GM18951 (cell line): ENCODE data around the gene MLN.

Experiments
- POLR2A ChIP-seq: IDR thresholded peaks from 4 replicates; pipeline ENCODE4 v1.6.1; 2011; ENCODE audit warnings: mild to moderate bottlenecking; ENCODE audit not compliant: insufficient read length, insufficient read depth; ENCODE audit errors: extremely low read depth
- in situ Hi-C: fragments of 300-500 bp; cut with MboI; formaldehyde crosslinking; loops from one replicate; pipeline ENCODE4 v1.12.0; 2022; ENCODE audit warnings: low sequenced_read_pairs, mixed read lengths, inconsistent platforms; ENCODE audit not compliant: unreplicated experiment

MLN gene

DNA sequence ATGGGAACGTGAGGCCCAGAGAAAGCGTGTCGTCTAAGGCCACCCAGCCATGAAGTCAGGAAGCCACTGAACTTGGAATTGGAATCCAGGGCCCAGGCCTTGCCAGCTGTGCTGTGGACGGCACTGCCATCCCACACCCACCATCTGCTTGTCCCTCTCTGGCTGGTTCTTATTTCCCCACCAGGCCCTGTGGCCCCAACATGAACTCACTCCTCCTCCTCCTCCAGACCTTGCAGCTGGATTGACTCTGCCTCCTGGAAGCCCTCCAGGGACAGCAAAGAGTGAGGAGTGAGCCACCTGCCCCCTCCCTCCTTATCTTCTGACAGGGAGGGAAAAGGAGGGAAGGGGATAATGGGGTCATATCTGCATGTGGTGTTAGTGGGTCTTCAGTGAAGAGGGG lies 41.1 kb downstream of the MLN start:
- no peak for TF ChIP-seq POLR2A
- in situ Hi-C loops, result loop anchor here (10.0 kb wide), 1 partner anchor 392 kb away; no protein-coding TSS in a partner anchor

DNA sequence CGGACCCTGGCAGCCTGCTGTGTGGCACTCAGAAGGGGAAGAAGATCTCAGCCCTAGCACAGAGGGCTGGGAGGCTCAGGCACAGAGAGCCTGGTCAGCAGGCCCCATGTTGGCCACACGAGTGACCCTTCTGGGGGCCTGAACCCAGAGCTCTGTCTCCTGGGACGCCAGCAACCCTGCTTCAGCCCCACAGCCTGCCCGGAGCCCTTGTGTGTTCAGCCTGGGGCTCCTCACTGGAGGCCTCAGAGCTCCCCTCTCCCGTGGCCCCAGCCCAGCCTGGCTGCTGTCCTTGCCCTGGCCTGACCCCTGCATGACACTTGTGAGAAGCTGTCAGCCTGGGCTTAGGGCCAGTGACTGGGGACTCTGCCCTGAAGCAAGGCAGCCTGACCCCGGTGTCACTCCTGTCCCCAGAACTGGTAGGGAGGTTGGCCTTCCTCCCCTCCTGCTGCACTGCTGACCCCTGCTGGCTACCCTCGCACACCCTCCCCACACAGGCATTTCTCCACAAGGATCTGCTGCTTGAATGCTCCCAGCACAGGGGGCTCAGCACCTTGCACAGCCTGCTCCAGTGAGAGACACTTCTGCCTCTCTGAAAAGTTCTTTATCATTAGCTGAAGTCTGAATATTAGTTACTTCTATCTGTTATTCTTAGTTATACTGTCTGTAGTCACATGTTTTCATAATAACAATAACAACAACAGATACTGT lies 41.7 kb downstream of the MLN start:
- in situ Hi-C loops, result loop anchor here (10.0 kb wide), 1 partner anchor 393 kb away; no protein-coding TSS in a partner anchor
- no peak for TF ChIP-seq POLR2A

DNA sequence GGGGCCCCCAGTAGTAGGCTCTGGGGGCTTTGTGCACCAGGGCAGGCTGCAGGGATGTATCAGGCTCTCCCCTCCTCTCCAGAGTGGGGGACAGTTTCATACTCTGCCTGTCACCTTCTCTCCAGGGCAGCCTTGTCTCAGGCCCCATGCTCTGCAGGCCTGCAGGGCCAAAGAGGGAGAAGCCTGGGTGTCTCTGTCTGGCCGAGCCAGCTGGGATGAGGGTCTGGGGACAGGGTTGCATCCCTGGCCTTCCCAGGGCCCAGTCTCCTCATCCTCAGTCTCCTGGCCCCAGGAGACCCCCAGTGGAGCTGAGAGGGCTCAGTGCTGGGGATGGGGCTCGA lies 42.3 kb downstream of the MLN start:
- no peak for TF ChIP-seq POLR2A
- in situ Hi-C loops, result loop anchor here (10.0 kb wide), 1 partner anchor 393 kb away; no protein-coding TSS in a partner anchor

DNA sequence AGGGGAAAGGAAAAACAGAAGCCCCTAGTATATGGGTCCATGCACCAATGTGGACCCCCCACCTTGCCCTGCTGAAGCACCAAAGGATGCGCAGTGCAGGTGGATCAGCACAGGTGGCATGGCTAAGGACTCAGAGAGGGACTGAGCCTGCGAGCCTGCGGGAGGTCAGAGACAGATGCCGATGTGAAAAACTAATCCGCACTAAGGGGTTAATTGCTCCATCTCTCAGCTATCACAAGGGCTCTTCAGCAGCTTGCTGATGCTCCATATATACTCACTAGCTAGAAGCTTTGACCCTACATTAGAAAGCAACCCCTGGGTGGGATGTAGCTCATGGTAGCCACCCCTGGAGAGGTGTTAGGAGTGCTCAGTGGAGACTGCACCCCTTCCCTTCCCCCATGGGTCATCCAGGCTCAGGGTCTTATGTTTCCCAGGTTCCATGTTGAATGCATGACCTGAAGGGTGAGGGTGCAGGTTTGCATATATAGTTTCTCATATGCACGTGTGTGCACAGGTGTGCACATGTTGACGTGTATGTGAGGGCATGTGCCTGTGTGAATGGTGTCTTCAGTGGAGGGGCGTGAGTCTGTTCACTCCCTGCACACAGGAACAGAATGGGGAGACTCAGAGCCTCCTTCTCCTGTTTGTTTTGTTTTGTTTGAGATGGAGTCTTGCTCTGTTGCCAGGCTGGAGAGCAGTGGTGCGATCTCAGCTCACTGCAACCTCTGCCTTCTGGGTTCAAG lies 43.7 kb downstream of the MLN start:
- in situ Hi-C loops, result loop anchor here (10.0 kb wide), 1 partner anchor 395 kb away; no protein-coding TSS in a partner anchor
- TF ChIP-seq POLR2A, result no peak

DNA sequence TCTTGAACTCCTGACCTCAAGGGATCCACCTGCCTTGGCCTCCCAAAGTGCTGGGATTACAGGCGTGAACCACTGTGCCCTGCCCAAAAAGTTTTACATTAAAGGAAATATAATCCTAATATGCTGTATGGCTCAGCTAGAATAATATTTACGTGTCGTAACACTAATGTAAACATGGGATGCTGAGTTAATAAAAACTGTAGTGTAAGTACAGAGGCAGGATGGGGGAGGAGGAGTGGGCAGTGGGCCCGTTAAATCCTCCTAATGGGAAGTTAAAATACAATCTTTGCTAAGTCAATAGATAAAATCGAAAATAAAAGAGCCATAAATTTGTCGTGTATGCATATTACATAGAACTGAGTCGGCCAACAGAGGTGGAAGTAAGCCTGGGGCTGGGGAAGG lies 45.0 kb downstream of the MLN start:
- in situ Hi-C loops, result no loop called here
- no peak for TF ChIP-seq POLR2A

DNA sequence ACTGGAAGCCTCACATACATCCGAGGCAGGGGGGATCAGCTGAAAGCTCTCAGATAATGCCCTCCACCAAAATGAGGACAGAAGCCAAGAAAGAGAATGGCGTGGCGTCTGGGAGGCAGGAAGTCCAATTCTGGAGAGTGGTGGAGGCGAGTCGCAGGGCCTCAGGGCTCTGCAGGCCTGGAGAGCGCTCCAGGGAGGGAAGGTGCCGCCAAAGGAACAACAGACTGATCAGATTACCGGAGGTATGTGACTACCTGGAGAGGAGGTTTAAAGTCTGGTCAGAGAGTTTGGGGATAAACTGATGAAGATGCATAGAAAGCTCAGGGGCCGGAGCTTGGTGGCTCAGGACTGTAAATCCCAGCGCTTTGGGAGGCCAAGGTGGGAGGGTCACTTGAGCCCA lies 45.9 kb downstream of the MLN start:
- in situ Hi-C loops, result no loop called here
- no peak for TF ChIP-seq POLR2A

DNA sequence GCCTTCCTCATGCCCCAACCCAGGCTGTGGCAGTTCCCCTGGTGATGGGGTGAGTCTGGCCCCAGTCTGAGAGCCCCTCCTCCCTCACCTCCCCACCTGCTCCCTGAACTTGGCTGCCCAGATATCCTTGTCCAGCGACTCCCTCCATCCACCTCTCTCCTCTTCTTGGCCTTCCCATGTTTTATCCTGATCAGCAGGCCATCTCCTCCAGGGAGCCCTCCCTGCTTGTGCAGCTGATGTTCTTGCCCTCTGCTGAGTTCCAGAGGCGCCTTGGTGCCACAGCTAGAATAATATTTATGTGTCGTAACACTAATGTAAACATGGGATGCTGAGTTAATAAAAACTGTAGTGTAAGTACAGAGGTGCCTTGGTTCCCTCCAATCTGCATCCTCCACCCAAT lies 46.7 kb downstream of the MLN start:
- in situ Hi-C loops, result no loop called here

DNA sequence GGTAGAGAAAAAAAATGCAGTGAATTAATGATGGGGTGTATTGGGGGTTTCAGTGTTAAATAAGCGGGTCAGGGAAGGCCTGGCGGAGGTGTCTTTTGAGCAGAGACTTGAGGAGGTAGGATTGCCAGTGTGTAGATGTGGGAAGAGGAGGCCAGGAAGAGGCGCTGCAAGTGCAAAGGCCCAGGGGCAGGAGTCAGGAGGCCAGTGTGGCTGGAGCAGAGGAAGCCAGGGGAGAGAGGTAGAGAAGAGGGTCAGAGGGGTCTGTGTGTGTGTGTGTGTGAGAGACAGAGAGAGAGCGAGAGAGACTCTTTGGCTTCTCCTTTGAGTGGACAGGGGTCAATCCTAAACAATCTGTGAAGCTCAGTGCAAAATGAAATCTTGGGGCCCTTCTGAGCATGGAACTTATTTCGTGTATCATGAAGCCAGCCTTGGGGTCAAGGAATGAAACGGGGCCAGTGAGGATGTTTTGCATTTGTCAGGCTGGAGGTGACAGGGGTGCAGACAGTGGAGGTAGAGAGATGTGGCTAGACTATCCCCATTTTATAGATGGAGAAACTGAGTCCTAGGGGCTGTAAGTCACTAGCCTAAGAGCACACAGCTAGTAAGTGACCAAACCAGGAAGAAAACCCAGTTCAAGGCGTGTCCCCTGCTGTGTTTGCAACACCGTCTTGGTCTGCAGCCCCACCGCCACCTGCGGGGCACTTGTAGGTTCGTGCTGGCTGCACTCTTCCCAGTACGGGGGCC lies 47.4 kb downstream of the MLN start:
- TF ChIP-seq POLR2A, result no peak
- in situ Hi-C loops, result no loop called here

More for the DNA sequence above, 46.7 kb downstream of the MLN start:
- no peak for TF ChIP-seq POLR2A

DNA sequence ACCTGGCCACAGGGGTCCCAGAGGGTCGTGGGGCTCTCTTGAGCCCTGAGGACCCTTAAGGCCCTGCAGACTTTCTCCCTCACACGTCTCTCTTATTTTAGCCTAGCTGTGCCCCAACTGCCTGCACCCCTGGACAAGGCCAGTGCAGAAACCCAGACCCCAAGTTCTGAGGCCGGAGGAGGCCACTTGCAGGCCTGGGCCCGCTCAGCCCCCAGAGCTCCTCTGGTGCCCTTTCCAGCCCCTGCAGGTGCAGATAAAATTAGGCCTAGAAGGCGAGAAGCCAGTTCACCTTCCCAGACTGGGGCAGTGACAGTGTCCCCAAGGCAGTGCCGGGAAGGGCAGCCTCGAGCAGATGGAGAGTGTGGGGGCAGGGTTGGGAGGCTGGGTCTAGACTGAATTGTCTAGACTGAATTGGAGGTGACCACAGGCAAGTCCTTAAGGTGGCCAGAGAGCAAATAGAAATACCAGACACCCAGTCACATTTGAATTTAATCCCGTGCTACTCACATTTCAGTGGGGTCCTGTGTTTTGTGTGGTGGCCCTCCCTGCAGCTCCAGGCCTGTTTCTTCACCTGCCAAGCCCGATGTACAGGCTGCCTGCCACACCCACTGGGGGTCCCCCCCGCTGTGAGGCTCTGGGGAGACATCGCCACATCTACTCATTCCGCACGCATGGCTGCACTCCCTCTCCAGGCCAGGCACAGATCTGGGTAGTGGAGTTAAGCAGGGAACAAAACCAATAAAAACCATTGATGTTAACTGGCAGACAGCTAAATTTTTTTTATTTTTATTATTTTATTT lies 48.5 kb downstream of the MLN start:
- in situ Hi-C loops, result no loop called here
- no peak for TF ChIP-seq POLR2A

DNA sequence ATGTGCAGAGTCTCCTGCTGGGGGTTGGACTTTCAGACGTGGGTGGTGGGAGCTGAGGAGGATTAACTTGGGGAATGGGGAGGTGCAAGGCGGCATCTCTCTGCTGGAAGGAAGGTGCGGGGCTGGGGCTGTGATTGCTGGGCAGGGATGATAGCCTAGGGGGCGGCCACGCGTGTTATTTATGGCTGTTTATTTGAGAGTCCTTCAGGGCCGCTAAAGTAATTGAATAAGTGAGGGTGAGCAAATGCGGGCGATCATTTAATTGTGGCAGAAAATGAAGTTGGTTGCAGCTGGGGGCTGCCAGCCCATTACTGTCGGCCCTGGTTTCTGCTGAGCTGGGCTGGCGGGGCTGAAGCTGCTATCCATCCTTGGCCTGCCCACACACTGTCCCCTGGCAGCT lies 49.6 kb downstream of the MLN start:
- in situ Hi-C loops, result no loop called here

DNA sequence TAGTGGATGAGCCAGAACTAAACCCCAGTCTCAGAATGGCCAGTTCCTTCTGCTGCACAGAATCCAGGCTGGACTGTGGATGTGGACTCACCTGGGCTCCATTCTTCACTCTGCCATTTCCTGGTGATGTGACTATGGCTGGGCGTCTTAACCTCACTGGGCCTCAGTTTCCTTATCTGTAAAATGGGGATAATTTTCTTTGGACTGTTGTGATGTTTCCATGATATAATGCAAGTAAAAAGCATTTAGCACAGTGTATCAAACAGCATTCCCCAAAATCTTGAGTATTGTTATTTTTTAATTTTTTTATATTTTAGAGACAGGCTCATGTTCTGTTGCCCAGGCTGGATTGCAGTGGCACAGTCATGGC lies 51.2 kb downstream of the MLN start:
- in situ Hi-C loops, result no loop called here
- no peak for TF ChIP-seq POLR2A

More for the DNA sequence above, 49.6 kb downstream of the MLN start:
- TF ChIP-seq POLR2A, result no peak

DNA sequence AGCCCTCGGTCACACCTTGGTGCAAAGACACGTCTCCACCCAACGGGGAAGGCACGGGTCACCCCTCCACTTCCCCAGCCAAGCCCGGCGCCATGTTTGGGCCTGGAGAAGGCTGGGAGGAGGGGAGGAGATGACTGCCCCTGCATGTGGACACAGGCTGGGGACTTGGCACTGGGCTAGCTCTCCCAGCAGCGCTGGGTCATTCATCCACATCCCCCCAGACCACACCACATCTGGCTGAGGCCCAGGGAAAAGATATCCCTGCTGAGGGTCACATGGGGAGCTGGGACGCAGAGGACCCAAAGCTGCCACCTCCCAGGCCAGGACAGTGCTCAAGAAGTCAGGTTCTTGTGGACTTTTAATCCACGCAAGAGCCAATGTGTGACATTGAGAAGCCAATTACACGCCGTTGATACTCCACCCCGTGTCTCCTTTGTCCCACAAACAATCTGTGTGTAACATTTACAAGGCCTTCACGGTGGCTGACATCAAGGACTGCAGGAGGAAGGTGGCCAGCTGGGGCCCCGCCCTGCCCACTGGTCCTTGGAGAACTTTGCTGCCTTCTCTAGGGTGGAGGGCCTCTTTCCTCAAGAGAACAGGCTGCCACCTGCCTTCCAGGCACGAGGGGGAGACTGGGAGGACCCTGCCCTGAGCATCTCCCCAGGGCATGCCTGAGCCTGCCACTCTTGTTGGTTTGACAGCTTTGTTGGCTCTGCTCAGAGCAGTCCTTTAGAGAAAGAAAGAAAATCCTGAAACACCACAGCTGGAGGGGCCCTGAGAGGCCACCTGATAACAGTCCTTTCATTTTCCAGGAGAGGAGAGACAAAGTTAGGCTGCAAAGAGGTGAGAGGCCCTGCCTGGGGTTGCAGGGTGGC lies 51.8 kb downstream of the MLN start:
- TF ChIP-seq POLR2A, result no peak
- in situ Hi-C loops, result no loop called here
